Neural crest cell (in vitro differentiated cells): ENCODE data around the gene ENOX1. TPM values are rescaled to one million over a fixed set of nuclear protein-coding genes. Genes with fewer than 3 reads are reported as not detected.

Experiments used
- DNase-seq: peaks from one replicate; pipeline ENCODE4 v3.0.0; 2021; ENCODE audit warnings: low read depth, mixed read lengths, low spot score
- H3K27ac Mint-ChIP-seq: one replicate; pipeline ENCODE4 v1.8.0; 2021; ENCODE audit warnings: mild to moderate bottlenecking, mixed read lengths; ENCODE audit not compliant: unreplicated experiment
- H3K27me3 Mint-ChIP-seq: 2 replicates; pipeline ENCODE4 v1.8.0; 2021; ENCODE audit warnings: low read depth, mild to moderate bottlenecking, mixed read lengths
- H3K36me3 Mint-ChIP-seq: 2 replicates; pipeline ENCODE4 v1.8.0; 2021; ENCODE audit warnings: low read depth, mild to moderate bottlenecking, mixed read lengths
- H3K4me1 Mint-ChIP-seq: 2 replicates; pipeline ENCODE4 v1.8.0; 2021; ENCODE audit warnings: mixed read lengths
- H3K4me3 Mint-ChIP-seq: one replicate; pipeline ENCODE4 v1.8.0; 2021; ENCODE audit warnings: mild to moderate bottlenecking, mixed read lengths
- H3K9me3 Mint-ChIP-seq: 2 replicates; pipeline ENCODE4 v1.8.0; 2021; ENCODE audit warnings: mixed read lengths
- CTCF ChIP-seq: fragments of 200-600 bp; sonication (generic); conservative IDR thresholded peaks from 2 replicates; pipeline ENCODE4 v1.5.0; 2021; ENCODE audit warnings: antibody characterized with exemption, mild to moderate bottlenecking
- total RNA-seq: library from RNA; stranded (reverse); gene quantifications from 2 replicates; pipeline ENCODE4 v1.2.1, GENCODE V29; 2021

ENOX1 gene
- total RNA-seq, 1 donor from 2014 or later: 3.8 TPM

- no peaks in the 10 kb centered on the region for H3K4me1 Mint-ChIP-seq
- H3K27ac Mint-ChIP-seq: no peak overlapping the region
- no peak for TF ChIP-seq CTCF
- H3K27me3 Mint-ChIP-seq: no peaks in the 10 kb centered on the region
- DNase-seq: no peak
- H3K9me3 Mint-ChIP-seq: no peaks in the 10 kb centered on the region
- no peaks in the 10 kb centered on the region for H3K36me3 Mint-ChIP-seq
- H3K4me3 Mint-ChIP-seq: no peak overlapping the region
Observed at GRCh38 chr13:43240278-43240677, 546.5 kb downstream of the ENOX1 start.

- Mint-ChIP-seq H3K4me1 (no peaks in the 10 kb centered on the region), H3K9me3 (no peaks in the 10 kb centered on the region), H3K36me3 (no peaks in the 10 kb centered on the region), H3K27ac (no peak overlapping the region), H3K27me3 (no peaks in the 10 kb centered on the region), H3K4me3 (no peak overlapping the region)
- no peak for TF ChIP-seq CTCF
- no peak for DNase-seq
Observed at GRCh38 chr13:43239275-43239840, 547.4 kb downstream of the ENOX1 start.

- Mint-ChIP-seq H3K36me3 (no peaks in the 10 kb centered on the region), H3K27me3 (no peaks in the 10 kb centered on the region), H3K9me3 (no peaks in the 10 kb centered on the region), H3K4me1 (no peaks in the 10 kb centered on the region), H3K4me3 (no peak overlapping the region), H3K27ac (no peak overlapping the region)
- DNase-seq: no peak
- no peak for TF ChIP-seq CTCF
Observed at GRCh38 chr13:43238341-43239083, 548.3 kb downstream of the ENOX1 start.

- DNase-seq: no peak
- Mint-ChIP-seq H3K4me1 (no peaks in the 10 kb centered on the region), H3K4me3 (no peak overlapping the region), H3K9me3 (no peaks in the 10 kb centered on the region), H3K27me3 (no peaks in the 10 kb centered on the region), H3K27ac (no peak overlapping the region), H3K36me3 (no peaks in the 10 kb centered on the region)
- no peak for TF ChIP-seq CTCF
Observed at GRCh38 chr13:43237616-43238015, 549.2 kb downstream of the ENOX1 start.

GRCh38 chr13:43235028-43235427, 551.7 kb downstream of the ENOX1 start:
- no peak for TF ChIP-seq CTCF
- Mint-ChIP-seq H3K4me1 (no peaks in the 10 kb centered on the region), H3K27ac (no peak overlapping the region), H3K9me3 (no peaks in the 10 kb centered on the region), H3K36me3 (no peaks in the 10 kb centered on the region), H3K27me3 (no peaks in the 10 kb centered on the region), H3K4me3 (no peak overlapping the region)
- DNase-seq: no peak
